IPS DF 6.9 (cell line): ENCODE results near the gene TEDDM1.

Experiments
- DNase-seq: peaks from one replicate; pipeline ENCODE4 v3.0.0-alpha.2; 2013; ENCODE audit warnings: low read depth, low spot score
- H3K27ac ChIP-seq: one replicate; pipeline ENCODE4 v1.5.1; 2013; ENCODE audit warnings: low read length, control low read depth
- H3K27me3 ChIP-seq: 2 replicates; pipeline ENCODE4 v1.6.1; 2013; ENCODE audit warnings: mild to moderate bottlenecking, low read length; ENCODE audit not compliant: control insufficient read depth, insufficient read depth
- H3K36me3 ChIP-seq: 2 replicates; pipeline ENCODE4 v1.6.1; 2013; ENCODE audit warnings: low read length; ENCODE audit not compliant: control insufficient read depth, insufficient read depth
- H3K4me1 ChIP-seq: 2 replicates; pipeline ENCODE4 v1.6.1; 2013; ENCODE audit warnings: low read length; ENCODE audit not compliant: control insufficient read depth, insufficient read depth
- H3K4me3 ChIP-seq: 2 replicates; pipeline ENCODE4 v1.5.1; 2013; ENCODE audit warnings: mild to moderate bottlenecking, low read length
- H3K9me3 ChIP-seq: 2 replicates; pipeline ENCODE4 v1.6.1; 2013; ENCODE audit warnings: low read length, inconsistent platforms; ENCODE audit not compliant: control insufficient read depth, insufficient read depth
- WGBS: extraction: QIAGEN DNeasy Blood & Tissue Kit; methylation state at CpG from one replicate; pipeline ENCODE4 v1.1.7; 2013; ENCODE audit warnings: mixed read lengths, missing lambda C conversion rate; ENCODE audit not compliant: insufficient read length, insufficient coverage; 5-methylcytosine and 5-hydroxymethylcytosine counted together

TEDDM1 gene

DNA sequence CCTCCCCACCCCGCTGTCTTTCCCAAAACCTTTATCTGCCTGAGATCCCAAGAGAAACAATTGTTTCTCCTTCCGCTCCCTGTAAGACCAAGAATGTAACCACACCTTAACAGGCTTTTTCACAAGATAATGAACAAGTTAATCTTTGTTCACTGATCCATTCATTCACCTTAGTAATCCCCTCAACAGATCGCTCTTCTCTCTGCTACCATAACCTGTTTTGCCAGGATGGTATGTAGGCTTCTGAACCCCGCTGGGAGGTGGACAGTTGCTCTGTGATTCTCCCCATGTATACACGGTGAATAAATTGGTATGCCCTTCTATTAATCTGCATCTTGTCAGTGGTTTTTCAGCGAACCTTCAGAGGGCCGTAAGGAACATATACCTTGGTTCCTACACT, 30.8 kb upstream of the TEDDM1 start:
- no peak overlapping the region for H3K27ac ChIP-seq
- no CpG with 5 or more reads among the region's 7 CpGs for WGBS
- H3K4me1 ChIP-seq: no peaks in the 10 kb centered on the region
- no peaks in the 10 kb centered on the region for H3K36me3 ChIP-seq
- H3K4me3 ChIP-seq: no peak overlapping the region
- H3K27me3 ChIP-seq: no peaks in the 10 kb centered on the region
- DNase-seq: no peak
- no peaks in the 10 kb centered on the region for H3K9me3 ChIP-seq

DNA sequence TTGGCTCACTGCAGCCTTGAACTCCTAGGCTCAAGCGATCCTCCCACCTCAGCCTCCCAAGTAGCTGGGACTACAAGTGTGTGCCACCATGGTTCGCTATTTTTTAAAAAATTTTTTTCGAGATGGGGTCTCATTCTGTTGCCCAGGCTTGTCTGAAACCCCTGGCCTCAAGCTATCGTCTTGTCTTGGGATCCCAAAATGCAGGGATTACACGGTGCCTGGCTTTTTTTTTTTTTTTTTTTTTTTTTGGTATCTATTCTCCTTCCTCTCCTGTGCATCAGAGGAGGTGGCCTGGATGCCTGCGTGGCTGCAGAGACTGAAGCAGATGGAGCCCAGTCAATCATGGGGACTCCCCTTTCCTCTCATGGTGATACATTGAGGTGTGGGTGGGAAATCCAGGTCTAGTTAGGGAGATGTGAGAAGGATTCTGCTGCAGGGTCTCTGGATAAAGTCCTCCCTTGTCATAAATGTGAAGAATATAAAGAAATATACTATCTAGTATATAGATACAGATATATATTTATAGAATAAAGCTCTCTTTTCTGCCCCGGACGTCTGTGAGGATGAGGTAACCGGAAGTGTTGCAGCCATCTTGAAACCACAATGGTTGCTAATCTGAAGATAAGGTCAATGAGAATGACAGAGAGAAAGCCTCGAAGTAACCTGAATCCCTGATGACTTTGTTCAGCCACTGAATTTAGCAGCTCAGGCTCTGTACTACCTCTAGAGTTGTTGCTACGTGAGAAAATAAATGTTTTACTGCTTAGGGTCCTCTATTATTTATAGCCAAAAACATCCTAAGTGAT, 30.0 kb upstream of the TEDDM1 start:
- no peak overlapping the region for H3K4me3 ChIP-seq
- H3K27ac ChIP-seq: no peak overlapping the region
- no peaks in the 10 kb centered on the region for H3K27me3 ChIP-seq
- H3K4me1 ChIP-seq: no peaks in the 10 kb centered on the region
- no peak for DNase-seq
- no peaks in the 10 kb centered on the region for H3K9me3 ChIP-seq
- no peaks in the 10 kb centered on the region for H3K36me3 ChIP-seq
- WGBS: no CpG with 5 or more reads among the region's 11 CpGs

DNA sequence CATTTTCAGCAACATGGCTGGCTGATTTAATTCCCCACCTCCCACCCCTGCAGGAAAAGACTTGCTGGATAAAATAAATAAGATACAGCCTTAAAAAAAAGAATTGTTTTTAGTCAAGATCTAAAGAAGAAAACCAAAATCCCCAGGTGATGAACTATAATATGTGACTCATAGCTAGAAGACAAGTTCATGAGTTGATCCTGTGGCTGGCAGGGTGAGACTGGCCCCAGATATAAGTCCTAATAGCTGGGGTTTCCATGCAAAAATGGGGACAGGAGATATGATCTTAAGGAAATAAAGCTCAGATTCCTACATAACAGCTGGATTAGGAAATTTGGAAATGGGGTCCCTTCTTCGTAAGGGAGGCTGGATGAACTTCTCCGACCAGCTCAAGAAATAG, 27.6 kb upstream of the TEDDM1 start:
- DNase-seq: no peak
- no peaks in the 10 kb centered on the region for H3K9me3 ChIP-seq
- no peaks in the 10 kb centered on the region for H3K4me1 ChIP-seq
- no peaks in the 10 kb centered on the region for H3K27me3 ChIP-seq
- no peaks in the 10 kb centered on the region for H3K36me3 ChIP-seq
- no CpG with 5 or more reads among the region's 2 CpGs for WGBS
- H3K27ac ChIP-seq: no peak overlapping the region
- no peak overlapping the region for H3K4me3 ChIP-seq

DNA sequence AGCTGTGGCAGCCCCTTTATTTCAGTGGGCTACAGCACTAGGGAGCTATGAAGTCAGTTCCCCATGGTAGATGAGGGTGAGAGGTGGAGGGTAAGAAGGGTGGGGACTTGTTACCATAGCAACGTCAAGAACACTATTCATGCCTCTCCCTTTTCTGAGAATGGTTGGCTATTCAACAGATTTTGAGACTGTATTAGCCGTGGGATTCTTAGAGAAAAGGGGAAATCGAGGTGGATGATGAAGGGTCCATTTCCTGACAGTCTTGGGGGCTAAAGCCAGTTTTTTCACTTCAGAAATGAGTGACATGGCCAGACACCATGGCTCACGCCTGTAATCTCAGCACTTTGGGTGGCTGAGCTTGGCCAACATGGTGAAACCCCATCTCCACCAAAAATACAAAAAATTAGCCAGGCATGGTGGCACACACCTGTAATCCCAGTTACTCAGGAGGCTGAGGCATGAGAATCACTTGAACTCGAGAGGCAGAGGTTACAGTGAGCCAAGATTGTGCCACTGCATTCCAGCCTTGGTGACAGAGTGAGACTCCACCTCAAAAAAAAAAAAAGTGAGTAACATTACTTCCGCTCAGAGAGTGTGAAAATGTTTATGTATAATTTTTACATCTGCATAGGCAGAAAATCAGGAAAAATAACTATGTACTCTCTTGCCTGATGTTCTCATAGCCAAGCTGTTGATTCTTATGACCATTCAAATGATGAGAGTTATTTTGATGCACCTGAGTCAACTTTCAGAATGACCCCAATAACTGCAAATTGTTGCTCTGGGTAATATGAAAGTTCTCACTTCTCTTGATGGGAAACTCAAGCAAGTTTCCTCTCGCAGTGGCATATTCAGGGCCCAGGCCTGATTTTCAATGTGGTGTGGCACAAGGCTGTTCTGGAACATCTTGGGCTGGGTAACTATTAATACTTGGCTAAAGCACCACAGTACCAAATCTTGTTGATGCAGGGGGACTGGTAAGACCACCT, 26.3 kb upstream of the TEDDM1 start:
- no peaks in the 10 kb centered on the region for H3K4me1 ChIP-seq
- H3K36me3 ChIP-seq: no peaks in the 10 kb centered on the region
- no CpG with 5 or more reads among the region's 7 CpGs for WGBS
- DNase-seq: no peak
- H3K9me3 ChIP-seq: no peaks in the 10 kb centered on the region
- no peak overlapping the region for H3K27ac ChIP-seq
- no peaks in the 10 kb centered on the region for H3K27me3 ChIP-seq
- H3K4me3 ChIP-seq: no peak overlapping the region

DNA sequence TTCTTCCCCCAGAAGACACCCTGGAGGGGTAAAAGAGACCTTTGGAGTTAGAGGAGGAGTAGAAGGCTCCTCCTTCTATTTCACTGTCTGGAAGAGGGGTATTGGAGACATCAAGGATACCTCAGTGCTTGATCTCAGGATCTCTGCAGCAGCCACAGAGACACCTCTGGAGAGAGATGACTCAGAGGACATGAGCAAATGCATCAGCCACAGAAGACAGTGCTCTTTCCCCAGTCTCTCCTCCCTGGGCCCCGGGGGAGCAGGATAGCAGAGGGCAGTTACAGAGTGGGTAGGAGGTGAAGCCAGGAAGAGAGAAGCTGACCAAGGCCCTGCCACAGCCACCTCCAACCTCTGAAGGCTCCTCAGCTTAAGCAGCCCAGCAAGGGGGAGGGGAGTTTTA, 15.3 kb upstream of the TEDDM1 start:
- H3K4me3 ChIP-seq: no peak overlapping the region
- no peaks in the 10 kb centered on the region for H3K9me3 ChIP-seq
- no peaks in the 10 kb centered on the region for H3K27me3 ChIP-seq
- H3K36me3 ChIP-seq: no peaks in the 10 kb centered on the region
- no peaks in the 10 kb centered on the region for H3K4me1 ChIP-seq
- no peak overlapping the region for H3K27ac ChIP-seq
- no peak for DNase-seq
- WGBS: no CpG with 5 or more reads among the region's 1 CpG

DNA sequence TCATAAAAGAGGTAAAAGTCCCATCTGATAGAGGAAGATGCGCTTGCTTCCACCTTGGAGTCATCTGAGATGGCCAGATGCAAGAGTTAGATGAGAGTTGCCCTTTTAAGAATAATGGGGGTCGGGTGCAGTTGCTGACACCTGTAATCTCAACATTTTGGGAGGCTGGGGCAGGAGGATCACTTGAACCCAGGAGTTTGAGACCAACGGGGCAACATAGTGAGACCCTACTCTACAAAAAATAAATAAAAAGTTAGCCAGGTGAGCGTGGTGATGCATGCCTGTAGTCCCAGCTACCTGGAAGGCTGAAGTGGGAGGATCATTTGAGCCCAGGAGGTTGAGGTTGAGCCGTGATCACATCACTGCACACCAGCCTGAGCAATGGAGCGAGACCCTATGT, 13.5 kb upstream of the TEDDM1 start:
- Histone ChIP-seq H3K27ac (no peak overlapping the region), H3K27me3 (no peaks in the 10 kb centered on the region), H3K9me3 (no peaks in the 10 kb centered on the region), H3K4me3 (no peak overlapping the region), H3K36me3 (no peaks in the 10 kb centered on the region), H3K4me1 (no peaks in the 10 kb centered on the region)
- DNase-seq: no peak
- no CpG with 5 or more reads among the region's 6 CpGs for WGBS

DNA sequence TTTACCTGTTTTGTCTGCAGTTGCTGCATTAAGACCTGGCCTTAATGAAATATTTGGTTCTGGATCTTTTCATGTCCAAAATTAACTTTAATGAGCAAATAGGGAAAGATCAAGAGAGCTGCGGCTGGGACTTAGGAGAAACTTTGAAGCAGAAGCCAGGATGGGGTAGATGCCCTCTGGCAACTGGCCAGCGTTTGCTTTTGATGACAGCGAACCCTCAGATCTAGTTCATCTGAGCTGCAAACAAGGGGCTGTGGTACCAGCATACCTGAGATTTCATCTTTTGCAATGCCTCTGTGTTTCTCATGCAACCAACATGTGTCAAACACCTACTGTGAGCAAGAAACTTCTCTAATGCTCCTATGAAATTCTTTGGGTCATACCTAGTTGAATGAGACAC, 13.0 kb upstream of the TEDDM1 start:
- Histone ChIP-seq H3K27me3 (no peaks in the 10 kb centered on the region), H3K4me3 (no peak overlapping the region), H3K27ac (no peak overlapping the region), H3K9me3 (no peaks in the 10 kb centered on the region), H3K36me3 (no peaks in the 10 kb centered on the region), H3K4me1 (no peaks in the 10 kb centered on the region)
- DNase-seq: no peak
- no CpG with 5 or more reads among the region's 3 CpGs for WGBS

DNA sequence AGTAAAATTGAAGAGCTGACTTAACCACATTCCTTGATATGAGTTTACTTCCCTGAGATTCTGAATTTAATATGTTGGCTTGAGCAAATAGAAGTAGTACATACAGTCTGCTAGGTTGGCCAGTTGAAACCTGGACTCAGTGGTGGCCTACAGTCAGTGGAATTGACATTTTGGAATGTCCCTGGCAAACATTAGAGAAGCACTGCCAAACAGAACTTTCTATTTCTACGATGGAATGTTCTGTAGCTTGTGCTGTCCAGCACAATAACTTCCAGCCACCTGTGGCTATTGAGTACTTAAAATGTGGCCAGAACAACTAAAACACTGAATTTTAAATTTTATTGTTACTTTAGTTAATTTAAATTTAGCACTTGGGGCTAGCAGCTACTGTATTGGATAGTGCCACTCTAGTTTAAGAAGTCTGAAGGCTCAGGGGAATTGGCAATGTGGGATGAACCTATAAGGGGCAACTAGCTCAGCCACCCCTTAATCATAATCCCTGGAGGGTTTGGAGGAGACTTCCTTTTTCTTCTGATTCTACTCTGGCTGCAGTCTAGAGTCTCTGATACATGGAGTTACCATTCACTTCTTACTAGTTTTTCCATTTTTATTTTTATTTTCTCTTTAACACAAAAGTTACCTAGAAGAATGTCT, 10.3 kb upstream of the TEDDM1 start:
- whole genome bisulfite sequencing: no CpG with 5 or more reads among the region's 1 CpG
- no peaks in the 10 kb centered on the region for H3K4me1 ChIP-seq
- no peak for DNase-seq
- no peak overlapping the region for H3K27ac ChIP-seq
- H3K27me3 ChIP-seq: no peaks in the 10 kb centered on the region
- no peak overlapping the region for H3K4me3 ChIP-seq
- no peaks in the 10 kb centered on the region for H3K36me3 ChIP-seq
- no peaks in the 10 kb centered on the region for H3K9me3 ChIP-seq

DNA sequence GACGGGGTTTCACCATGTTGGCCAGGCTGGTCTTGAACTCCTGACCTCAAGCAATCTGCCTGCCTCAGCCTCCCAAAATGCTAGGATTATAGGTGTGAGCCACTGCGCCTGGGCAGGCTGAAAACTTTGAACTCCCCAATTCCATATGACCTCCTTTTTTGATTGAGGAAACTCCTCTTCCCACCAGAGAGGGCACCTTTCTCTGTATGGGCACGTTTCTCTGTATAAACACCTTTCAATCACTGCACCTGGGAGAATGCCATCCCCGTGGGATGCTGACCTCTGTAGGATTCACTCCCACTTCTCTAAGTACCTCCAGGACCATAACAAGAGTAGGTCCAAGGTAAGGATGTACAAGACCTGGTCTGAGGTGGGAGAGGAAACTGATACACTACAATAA, 9.7 kb upstream of the TEDDM1 start:
- H3K9me3 ChIP-seq: no peaks in the 10 kb centered on the region
- no peak overlapping the region for H3K27ac ChIP-seq
- H3K4me3 ChIP-seq: no peak overlapping the region
- H3K27me3 ChIP-seq: no peaks in the 10 kb centered on the region
- H3K36me3 ChIP-seq: no peaks in the 10 kb centered on the region
- no peaks in the 10 kb centered on the region for H3K4me1 ChIP-seq
- DNase-seq: no peak
- no CpG with 5 or more reads among the region's 4 CpGs for WGBS

DNA sequence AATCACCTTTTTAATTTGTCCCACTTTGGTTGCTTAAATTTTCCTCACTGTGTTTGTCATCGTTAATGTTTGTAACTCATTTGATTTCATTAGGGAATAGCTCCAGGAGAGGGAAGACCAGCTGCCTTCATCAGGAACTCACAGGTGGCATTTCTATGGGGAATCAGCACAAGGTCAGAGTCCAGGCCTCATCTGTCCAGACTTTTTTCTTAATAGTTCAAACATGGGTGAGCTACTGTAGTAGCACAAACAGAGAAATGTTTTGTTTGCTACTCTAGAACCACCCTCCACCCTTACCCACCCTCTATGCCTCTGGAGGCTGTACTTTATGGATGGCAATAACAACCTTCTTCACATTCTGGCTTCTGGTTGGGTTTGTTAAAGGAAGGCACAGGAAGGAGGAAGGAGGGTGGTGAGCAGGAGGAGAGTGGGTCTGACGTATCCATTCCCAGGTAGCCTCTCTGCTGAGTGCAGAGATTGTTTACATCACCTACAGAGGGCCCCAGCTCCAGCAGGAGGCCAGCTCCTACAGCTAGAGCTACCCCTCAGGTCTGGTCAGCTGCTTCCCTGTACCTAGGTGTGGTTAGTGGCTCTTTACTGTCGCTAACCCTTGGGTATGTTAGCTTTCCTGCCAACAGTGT, 8.1 kb upstream of the TEDDM1 start:
- Histone ChIP-seq H3K27ac (no peak overlapping the region), H3K4me3 (no peak overlapping the region), H3K9me3 (no peaks in the 10 kb centered on the region), H3K27me3 (no peaks in the 10 kb centered on the region), H3K36me3 (no peaks in the 10 kb centered on the region), H3K4me1 (no peaks in the 10 kb centered on the region)
- DNase-seq: no peak
- no CpG with 5 or more reads among the region's 3 CpGs for WGBS
